HCT116 (cell line): ENCODE measurements around the gene DNAJB1. TPM values are rescaled to one million over a fixed set of nuclear protein-coding genes. Genes with fewer than 3 reads are reported as not detected.

ENCODE experiments used
- ATAC-seq: fragments of 200-7000 bp; cut with Tn5 transposase; 2 replicates; pipeline ENCODE4 v1.9.1; 2020; ENCODE audit warnings: mild to moderate bottlenecking, moderate library complexity
- BruUV-seq: library from RNA; stranded (reverse); fragments of 400-500 nt; replicated peaks from 2 replicates; lab custom pipeline; 2021; lab: Mats Ljungman, UMichigan
- CTCF ChIA-PET: fragments of 300-600 bp; sonication (Branson Sonifier 250); formaldehyde crosslinking; loops from one replicate; lab custom pipeline; 2021; ENCODE audit warnings: antibody characterized with exemption; lab: Charles Lee
- POLR2A ChIA-PET: fragments of 300-600, 350-600 bp; sonication (Branson Sonifier 250); formaldehyde crosslinking; loops from one replicate; lab custom pipeline; 2021; ENCODE audit warnings: antibody characterized with exemption; lab: Charles Lee
- RAD21 ChIA-PET, 2 experiments: fragments of 300-600 bp; sonication (Branson Sonifier 250); formaldehyde crosslinking; loops; one replicate each; lab custom pipeline; 2023; ENCODE audit warnings: low total read pairs in 2 of 2; ENCODE audit not compliant: uncharacterized antibody in 2 of 2, unreplicated experiment in 2 of 2, low non-redundant PET in 1 of 2; lab: Charles Lee
- DNase-seq: peaks from one replicate; pipeline ENCODE4 v3.0.0-alpha.2; 2010; ENCODE audit warnings: low read depth, low spot score
- H2AFZ ChIP-seq: fragments of 200-600 bp; shearing (Covaris generic), sonication (generic); 2 replicates; pipeline ENCODE4 v1.6.1; 2017; ENCODE audit warnings: low read depth, mixed run types, mixed read lengths, antibody characterized with exemption, low read length; ENCODE audit not compliant: poor library complexity, severe bottlenecking
- H3K27ac ChIP-seq: 2 replicates; pipeline ENCODE4 v1.5.1; 2012; ENCODE audit warnings: low read depth, low read length
- H3K27me3 ChIP-seq: fragments of 200-600 bp; sonication (generic); 2 replicates; pipeline ENCODE4 v1.6.1; 2016; ENCODE audit warnings: mixed run types, low read length, mixed read lengths; ENCODE audit not compliant: insufficient read depth
- H3K36me3 ChIP-seq, 2 experiments: fragments of 200-500 bp in 1 of 2; fragments of 200-600 bp in 1 of 2; sonication (Bioruptor generic) in 1 of 2; sonication (generic) in 1 of 2; 2 replicates each; pipeline versions ENCODE4 v1.5.1 to v1.6.1; 2014 to 2016; ENCODE audit warnings: low read length in 2 of 2, inconsistent platforms in 1 of 2, mixed read lengths in 1 of 2, mixed run types in 1 of 2; ENCODE audit not compliant: insufficient read depth in 2 of 2, control insufficient read depth in 1 of 2
- H3K4me1 ChIP-seq, 2 experiments: fragments of 200-600 bp in 1 of 2; sonication (generic) in 1 of 2; 2 replicates each; pipeline versions ENCODE4 v1.5.1 to v1.6.1; 2012 to 2017; ENCODE audit warnings: low read length in 2 of 2, inconsistent platforms in 1 of 2, mild to moderate bottlenecking in 1 of 2, mixed read lengths in 1 of 2, mixed run types in 1 of 2, moderate library complexity in 1 of 2; ENCODE audit not compliant: insufficient read depth in 2 of 2, control insufficient read depth in 1 of 2
- H3K4me2 ChIP-seq: fragments of 200-600 bp; sonication (generic); 2 replicates; pipeline ENCODE4 v1.6.1; 2017; ENCODE audit warnings: mixed run types, low read length, mixed read lengths
- H3K4me3 ChIP-seq, 2 experiments: fragments of 200-600 bp in 1 of 2; sonication (generic) in 1 of 2; replicated peaks in 1 of 2; 2 replicates each; pipeline ENCODE4 v1.5.1; 2011 to 2016; ENCODE audit warnings: low read length in 2 of 2, control low read depth in 1 of 2, low read depth in 1 of 2, mild to moderate bottlenecking in 1 of 2, mixed read lengths in 1 of 2, mixed run types in 1 of 2
- H3K79me2 ChIP-seq: fragments of 200-600 bp; sonication (generic); 2 replicates; pipeline ENCODE4 v1.6.1; 2017; ENCODE audit warnings: mild to moderate bottlenecking, mixed run types, low read length, moderate library complexity, mixed read lengths; ENCODE audit not compliant: insufficient read depth
- H3K9ac ChIP-seq: fragments of 200-600 bp; sonication (generic); 2 replicates; pipeline ENCODE4 v1.6.1; 2016; ENCODE audit warnings: low read length, mixed read lengths
- H3K9me2 ChIP-seq: fragments of 200-600 bp; sonication (generic), shearing (Covaris generic); 2 replicates; pipeline ENCODE4 v1.6.1; 2017; ENCODE audit warnings: mixed run types, mild to moderate bottlenecking, moderate library complexity; ENCODE audit not compliant: insufficient read depth
- H3K9me3 ChIP-seq, 2 experiments: fragments of 200-500 bp in 1 of 2; fragments of 200-600 bp in 1 of 2; sonication (Bioruptor generic) in 1 of 2; sonication (generic) in 1 of 2; 2 replicates each; pipeline ENCODE4 v1.6.1; 2014 to 2017; ENCODE audit warnings: low read length in 2 of 2, mixed read lengths in 2 of 2, inconsistent platforms in 1 of 2, low read depth in 1 of 2, mild to moderate bottlenecking in 1 of 2, mixed run types in 1 of 2, moderate library complexity in 1 of 2; ENCODE audit not compliant: control insufficient read depth in 1 of 2, insufficient read depth in 1 of 2
- H4K20me1 ChIP-seq: fragments of 200-600 bp; sonication (generic), shearing (Covaris generic); 2 replicates; pipeline ENCODE4 v1.6.1; 2017; ENCODE audit warnings: mixed run types, mild to moderate bottlenecking, moderate library complexity; ENCODE audit not compliant: insufficient read depth
- EGR1 ChIP-seq: IDR thresholded peaks from 2 replicates; pipeline ENCODE4 v1.6.1; 2012; ENCODE audit warnings: low read depth
- MAX ChIP-seq: IDR thresholded peaks from 2 replicates; pipeline ENCODE4 v1.6.1; 2012
- POLR2A ChIP-seq: IDR thresholded peaks from 2 replicates; pipeline ENCODE4 v1.7.0; 2011; ENCODE audit warnings: borderline replicate concordance; ENCODE audit not compliant: insufficient read depth, insufficient read length; ENCODE audit errors: extremely low read depth
- REST ChIP-seq: IDR thresholded peaks from 2 replicates; pipeline ENCODE4 v1.6.1; 2012; ENCODE audit warnings: low read depth
- SRF ChIP-seq: IDR thresholded peaks from 2 replicates; pipeline ENCODE4 v1.6.1; 2012; ENCODE audit warnings: low read depth
- TCF7L2 ChIP-seq: IDR thresholded peaks from 2 replicates; pipeline ENCODE4 v1.7.0; 2011; ENCODE audit warnings: borderline replicate concordance, inconsistent platforms; ENCODE audit not compliant: insufficient read depth, insufficient read length; ENCODE audit errors: extremely low read depth
- intact Hi-C: fragments of 100-400 bp; cut with micrococcal nuclease; formaldehyde crosslinking; loops from 2 replicates; pipeline ENCODE4 v1.10.0; 2022
- total RNA-seq: library from RNA; stranded (reverse); gene quantifications from one replicate; pipeline ENCODE4 v1.2.1, GENCODE V29; 2021; ENCODE audit not compliant: unreplicated experiment
- TF ChIP-seq, protein P1 (sequence below), 3 experiments: fragments of 200-600 bp in 1 of 3; sonication (generic) in 1 of 3; IDR thresholded peaks in 2 of 3; conservative IDR thresholded peaks in 1 of 3; 2 replicates each; pipeline ENCODE4 v1.5.1; 2012 to 2017; ENCODE audit warnings: low read depth in 2 of 3, low read length in 2 of 3, antibody characterized with exemption in 1 of 3, borderline replicate concordance in 1 of 3, control low read depth in 1 of 3, mild to moderate bottlenecking in 1 of 3, mixed read lengths in 1 of 3, mixed run types in 1 of 3, moderate library complexity in 1 of 3; ENCODE audit not compliant: insufficient read depth in 1 of 3

Gene DNAJB1
- total RNA-seq, 1 experiment from 2014 or later = 175 TPM

DNA sequence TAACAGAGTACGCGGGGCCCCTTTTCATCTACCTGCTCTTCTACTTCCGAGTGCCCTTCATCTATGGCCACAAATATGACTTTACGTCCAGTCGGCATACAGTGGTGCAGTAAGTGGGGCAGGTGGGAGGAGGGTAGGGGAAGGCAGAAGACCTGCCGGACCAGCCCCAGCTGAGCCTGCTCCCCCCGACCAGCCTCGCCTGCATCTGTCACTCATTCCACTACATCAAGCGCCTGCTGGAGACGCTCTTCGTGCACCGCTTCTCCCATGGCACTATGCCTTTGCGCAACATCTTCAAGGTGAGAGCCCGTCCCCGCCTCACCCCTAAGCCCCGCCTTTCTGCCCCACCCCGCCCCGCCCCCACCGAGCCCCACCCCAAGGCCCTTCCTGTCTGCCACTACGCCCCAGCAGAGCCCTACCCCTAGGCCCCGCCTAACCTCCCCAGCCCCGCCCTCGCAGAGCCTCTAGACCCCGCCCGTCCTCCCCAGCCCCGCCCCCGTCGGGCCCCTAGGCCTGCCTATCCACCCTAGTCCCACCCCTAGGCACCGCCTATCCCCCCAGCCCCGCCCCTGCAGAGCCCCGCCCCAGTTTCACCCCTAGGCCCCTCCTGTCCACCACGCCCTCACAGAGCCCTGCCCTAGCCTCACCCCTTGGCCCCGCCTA is 45.9 kb upstream of the DNAJB1 start:
- Histone ChIP-seq H2AFZ (no peak overlapping the region), H3K79me2 (peaks cover 54% of the 10 kb centered on the region), H4K20me1 (no peaks in the 10 kb centered on the region), H3K9ac (no peak overlapping the region), H3K27me3 (no peaks in the 10 kb centered on the region), H3K9me3 (no peaks in the 10 kb centered on the region), H3K4me2 (no peak overlapping the region; the same call in 1 of the 2 replicates), H3K9me2 (no peaks in the 10 kb centered on the region), H3K27ac (peak overlapping the region; percentile 37; the same call in 1 of the 2 replicates), H3K4me1 (peaks cover 7 to 19% of the 10 kb centered on the region in 2 experiments; a peak in 3 of 4 replicates), H3K4me3 (no peak overlapping the region), H3K36me3 (peaks cover 0 to 4% of the 10 kb centered on the region in 2 experiments; a peak in 2 of 4 replicates)
- DNase-seq (peak; percentile 68), ATAC-seq (peak; percentile 82)
- CTCF ChIA-PET = no interaction called here
- POLR2A ChIA-PET = no interaction called here
- TF ChIP-seq TCF7L2 = no peak
- TF ChIP-seq, protein P1, sequence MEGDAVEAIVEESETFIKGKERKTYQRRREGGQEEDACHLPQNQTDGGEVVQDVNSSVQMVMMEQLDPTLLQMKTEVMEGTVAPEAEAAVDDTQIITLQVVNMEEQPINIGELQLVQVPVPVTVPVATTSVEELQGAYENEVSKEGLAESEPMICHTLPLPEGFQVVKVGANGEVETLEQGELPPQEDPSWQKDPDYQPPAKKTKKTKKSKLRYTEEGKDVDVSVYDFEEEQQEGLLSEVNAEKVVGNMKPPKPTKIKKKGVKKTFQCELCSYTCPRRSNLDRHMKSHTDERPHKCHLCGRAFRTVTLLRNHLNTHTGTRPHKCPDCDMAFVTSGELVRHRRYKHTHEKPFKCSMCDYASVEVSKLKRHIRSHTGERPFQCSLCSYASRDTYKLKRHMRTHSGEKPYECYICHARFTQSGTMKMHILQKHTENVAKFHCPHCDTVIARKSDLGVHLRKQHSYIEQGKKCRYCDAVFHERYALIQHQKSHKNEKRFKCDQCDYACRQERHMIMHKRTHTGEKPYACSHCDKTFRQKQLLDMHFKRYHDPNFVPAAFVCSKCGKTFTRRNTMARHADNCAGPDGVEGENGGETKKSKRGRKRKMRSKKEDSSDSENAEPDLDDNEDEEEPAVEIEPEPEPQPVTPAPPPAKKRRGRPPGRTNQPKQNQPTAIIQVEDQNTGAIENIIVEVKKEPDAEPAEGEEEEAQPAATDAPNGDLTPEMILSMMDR (IDR thresholded peaks at IDR 0.05 in 2 of 3, conservative IDR thresholded peaks at IDR 0.05 in 1 of 3; ENCODE audit: borderline replicate concordance in 1 of 3, insufficient read depth in 1 of 3, low read depth in 2 of 3, low read length in 2 of 3) = no peak
- TF ChIP-seq MAX = no peak
- no peak for TF ChIP-seq REST
- TF ChIP-seq SRF = no peak
- TF ChIP-seq POLR2A = no peak
- no peak for TF ChIP-seq EGR1
- RAD21 ChIA-PET = no interaction called here
- BruUV-seq = no TSS peak
- intact Hi-C loops = no loop called here
